GM21737 (cell line): ENCODE results near the gene FSD1L.
A peak's percentile ranks its signal among the peaks of the same experiment; 100 is the strongest.

Experiments
- ATAC-seq: cut with Tn5 transposase; IDR thresholded peaks from one replicate; pipeline ENCODE4 v1.9.1; 2021; ENCODE audit warnings: mild to moderate bottlenecking, moderate library complexity; ENCODE audit not compliant: unreplicated experiment

Gene FSD1L

DNA sequence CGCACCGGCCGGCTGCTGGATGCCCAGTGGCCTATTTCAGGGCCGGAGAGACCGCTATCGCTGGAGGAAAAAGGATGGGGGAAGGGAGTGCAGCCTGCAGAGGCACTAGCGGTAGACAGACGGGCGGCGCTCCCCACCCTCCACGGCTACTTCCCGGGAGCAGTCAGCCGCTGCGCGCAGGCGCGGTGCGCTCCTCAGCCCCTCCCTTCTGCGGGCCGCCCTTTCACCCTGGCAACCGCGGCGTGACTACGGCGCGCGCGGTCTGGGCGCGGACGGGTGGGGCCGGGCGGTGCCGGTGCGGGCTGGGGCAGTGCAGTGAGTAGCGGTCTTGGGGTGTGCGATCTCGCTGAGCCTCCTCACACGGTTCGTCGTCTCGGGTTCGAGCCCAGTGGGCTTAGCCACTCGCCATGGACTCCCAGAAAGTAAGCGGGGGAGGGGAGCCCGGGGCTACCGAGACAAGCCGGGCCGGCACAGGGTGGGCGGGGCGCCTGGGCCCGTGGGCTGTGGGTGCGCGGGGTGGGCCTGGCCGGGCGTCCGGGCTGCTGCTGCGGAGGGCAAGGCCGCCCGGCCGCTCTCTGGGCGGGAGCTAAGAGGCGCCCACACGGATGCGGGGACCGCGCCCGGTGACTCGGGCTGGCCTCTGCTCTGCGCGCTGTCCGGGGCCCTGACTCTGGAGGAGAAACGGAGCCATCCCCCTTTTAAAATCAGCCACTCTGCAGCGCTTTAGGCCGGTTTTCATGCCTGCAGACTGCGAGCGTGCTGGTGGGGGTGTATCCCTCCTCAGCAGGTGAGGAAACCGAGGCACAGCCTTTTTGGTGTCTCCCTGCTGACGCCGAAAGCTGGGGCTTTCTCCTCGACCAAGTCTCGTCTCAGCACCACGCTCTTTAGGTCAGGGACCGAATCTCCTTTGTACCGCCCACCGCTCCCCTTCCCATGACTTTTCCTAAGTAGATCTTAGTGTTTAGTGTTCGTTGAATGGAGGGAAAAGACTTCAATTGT is at the start of gene FSD1L:
Gene FSD1L (plus strand): TSS at position 221 of the 999 bp plus-strand sequence. CDS start 187 bp downstream, at position 408.
- ATAC-seq, result peak; percentile 97

DNA sequence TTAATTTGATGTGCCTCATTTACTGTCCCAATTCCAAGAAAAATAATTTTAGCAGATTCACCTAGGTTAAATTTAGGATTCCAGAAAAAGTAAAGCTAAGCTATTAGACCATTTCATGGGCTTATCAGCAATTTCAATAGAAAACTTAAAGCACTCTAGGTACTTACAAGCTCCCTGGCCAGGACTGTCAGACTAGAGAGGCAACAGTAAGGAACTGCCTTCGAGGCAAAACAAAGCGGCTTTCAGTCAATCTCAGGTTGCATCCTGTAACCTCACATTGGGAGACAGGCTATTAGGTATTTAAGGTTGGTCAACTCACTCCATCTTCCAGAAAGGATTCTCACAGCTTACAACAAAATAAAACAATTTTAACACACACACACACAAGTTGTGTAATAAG is 48.7 kb upstream of the FSD1L start:
- no peak for ATAC-seq

DNA sequence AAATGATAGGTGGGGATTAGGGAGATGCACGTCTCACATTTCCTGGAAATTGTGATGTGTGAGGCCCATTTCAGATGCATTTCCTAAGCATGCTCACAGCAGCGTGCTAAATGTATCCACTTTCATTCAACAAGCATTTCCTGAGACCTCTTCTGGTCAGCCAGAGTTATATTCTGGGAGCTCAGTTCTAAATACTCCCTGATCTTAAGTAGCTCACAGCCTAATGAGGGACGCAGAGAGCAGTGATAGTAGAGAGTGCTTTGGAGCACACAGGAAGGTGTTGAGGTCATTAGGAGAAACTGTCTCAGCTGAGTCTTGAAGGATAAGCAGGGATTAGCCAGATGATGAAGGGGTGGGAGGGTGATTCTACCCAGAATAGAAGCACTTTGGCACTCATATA is 46.2 kb upstream of the FSD1L start:
- ATAC-seq, result no peak

DNA sequence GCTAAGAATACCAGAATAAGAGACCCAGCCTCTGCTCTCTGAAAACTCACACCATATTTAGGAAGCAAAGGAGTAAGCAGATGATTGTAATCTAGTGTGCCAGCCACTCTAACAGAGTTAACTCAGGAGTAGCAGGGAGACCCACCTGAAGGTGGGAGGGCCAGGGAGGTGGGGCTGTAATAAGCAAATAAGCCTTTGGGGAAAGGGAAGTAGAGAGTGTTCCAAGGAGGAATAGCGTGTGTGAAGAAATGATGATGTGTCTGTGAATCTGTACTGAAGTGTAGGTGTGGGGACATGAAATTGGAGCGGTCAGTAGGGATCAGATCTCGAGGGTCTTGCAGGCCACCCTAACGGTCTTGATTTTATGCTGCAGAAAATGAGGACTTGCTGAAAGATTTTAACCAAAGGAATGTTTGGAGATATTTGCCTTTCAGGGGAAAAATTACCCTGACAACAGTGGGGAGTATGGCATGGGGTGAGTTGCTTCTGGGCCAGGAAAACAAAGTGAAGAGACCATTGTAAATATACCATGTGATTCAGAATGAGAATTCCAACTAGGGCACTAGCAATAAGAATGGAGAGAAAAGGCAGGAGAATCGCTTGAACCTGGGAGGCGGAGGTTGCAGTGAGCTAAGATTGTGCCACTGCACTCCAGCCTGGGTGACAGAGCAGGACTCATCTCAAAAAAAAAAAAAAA is 44.1 kb upstream of the FSD1L start:
- ATAC-seq, result no peak

DNA sequence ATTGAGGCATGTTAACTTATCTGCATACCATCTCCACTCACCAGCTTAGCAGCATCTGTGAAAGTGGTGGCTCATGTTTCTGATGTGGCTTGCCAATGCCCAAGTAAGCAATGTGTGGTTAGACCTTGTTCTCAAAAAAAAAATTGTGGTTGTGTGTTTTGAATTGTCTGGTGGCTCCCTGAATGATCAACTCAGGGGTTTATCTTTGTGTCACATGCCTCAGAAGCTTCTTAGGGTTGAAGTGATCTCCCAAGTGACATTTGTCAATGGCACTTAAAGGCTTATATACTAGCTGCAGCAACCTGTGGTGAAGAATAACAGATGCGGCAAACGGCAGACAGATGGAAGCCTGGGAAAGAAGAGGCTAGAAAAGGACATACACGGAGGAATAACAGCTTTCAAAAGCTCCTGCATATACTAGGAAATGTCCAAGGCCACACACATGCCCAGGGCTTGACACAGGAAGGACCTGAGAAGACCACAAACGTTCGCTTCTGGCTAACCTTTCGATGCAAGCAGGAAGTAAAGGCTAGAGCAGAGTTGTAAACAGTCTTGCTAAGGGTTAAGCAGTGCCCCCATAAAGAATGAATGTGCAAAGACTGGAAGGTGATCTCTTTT is 42.2 kb upstream of the FSD1L start:
- peak; percentile 91 for ATAC-seq

DNA sequence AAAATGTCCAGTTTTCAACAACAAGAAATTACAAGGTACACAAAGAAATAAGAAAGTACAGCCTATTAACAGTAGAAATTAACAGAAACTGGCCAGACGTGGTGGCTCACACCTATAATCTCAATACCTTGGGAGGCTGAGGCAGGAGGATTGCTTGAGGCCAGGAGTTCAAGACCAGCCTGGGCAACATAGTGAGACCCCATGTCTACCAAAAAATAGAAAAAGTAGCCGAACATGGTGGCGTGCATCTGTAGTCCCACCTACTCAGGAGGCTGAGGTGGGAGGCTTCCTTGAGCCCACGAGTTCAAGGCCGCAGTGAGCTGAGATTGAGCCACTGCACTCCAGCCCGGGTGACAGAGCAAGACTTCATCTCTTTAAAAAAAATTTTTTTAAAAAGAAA is 41.5 kb upstream of the FSD1L start:
- ATAC-seq, result no peak

DNA sequence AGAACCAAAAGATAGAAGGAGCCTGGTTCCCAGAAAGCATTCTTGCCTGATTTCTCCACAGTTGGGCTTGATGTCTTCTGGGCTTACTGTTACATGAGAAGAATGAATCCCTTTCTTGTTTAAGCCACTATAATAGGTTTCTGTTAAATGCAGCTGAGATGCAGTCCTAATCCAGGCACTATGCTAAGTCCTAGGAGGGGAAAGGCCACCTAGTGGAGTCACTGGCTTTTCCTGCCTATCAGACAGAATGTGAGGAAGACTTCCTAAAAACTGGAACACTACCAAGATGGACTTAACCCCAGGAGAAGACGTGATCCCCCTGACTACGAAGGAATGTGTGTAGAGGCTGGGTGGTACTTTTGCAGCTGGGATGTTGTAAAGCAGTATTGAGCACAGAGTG is 34.3 kb upstream of the FSD1L start:
- ATAC-seq, result no peak

DNA sequence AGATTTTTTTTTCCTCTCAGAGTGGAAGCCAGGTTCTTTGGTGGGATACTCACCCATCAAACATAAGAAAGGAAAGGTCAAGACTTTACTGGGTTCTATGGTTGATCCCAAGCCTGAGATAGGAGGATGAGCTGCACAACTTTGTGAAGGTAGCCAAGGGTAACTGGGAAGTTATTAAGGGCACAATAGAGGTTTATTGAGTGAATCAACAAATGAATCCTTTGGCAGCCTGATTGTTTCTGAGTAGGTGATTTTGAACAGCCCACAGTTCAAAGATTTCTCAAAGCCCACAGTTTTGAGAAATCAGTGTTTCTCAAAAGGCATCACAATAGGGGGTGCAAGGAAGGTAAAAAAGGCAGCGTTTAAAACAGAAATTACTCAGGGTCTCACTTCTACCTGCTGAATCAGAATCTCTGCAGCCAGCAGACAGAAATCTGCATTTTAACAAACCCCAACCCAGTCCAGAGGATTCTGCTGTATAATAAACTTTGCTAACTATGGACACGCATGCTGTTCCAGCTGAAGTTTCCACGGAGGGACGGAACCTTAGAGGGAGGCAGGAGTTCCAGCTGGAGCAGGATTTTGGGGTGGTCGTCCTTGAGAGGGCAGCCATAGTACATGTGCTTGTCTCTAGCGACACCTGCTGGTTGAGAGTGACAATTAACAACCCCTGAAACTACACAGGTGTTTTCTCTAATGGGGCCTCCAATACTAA is 32.7 kb upstream of the FSD1L start:
- peak; percentile 70 for ATAC-seq

DNA sequence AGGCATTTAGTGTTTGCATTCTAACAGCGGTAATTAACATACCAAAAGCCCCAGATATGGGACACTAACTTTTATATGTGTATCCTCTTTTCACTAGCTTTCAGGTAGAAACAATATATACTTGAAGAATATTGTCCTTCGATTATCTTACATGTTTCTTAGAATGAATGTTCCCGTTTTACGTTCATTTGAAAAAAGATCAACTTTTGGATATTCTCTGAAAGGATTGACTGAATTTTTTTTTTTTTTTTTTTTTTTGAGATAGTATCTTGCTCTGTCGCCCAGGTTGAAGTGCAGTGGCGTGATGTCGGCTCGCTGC is 32.2 kb upstream of the FSD1L start:
- ATAC-seq, result no peak

DNA sequence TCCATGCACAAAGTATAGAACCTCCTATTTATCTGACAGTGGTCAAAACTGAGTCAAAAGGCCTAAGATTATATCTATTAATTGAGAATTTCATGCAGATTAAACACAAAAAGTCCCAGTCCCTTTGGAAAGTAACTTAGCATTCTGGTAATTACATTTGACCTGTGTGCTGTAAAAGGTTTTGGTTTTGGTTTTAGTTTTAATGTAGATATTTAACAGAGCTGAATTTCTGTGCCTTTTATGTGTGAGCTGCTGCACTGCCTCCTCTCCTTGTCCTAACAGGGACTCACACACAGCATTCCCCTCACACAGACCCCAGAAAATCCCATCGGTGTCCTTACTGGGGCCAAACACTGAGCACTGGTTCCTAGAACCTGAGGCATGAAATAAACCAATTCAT is 31.0 kb upstream of the FSD1L start:
- peak; percentile 78 for ATAC-seq

DNA sequence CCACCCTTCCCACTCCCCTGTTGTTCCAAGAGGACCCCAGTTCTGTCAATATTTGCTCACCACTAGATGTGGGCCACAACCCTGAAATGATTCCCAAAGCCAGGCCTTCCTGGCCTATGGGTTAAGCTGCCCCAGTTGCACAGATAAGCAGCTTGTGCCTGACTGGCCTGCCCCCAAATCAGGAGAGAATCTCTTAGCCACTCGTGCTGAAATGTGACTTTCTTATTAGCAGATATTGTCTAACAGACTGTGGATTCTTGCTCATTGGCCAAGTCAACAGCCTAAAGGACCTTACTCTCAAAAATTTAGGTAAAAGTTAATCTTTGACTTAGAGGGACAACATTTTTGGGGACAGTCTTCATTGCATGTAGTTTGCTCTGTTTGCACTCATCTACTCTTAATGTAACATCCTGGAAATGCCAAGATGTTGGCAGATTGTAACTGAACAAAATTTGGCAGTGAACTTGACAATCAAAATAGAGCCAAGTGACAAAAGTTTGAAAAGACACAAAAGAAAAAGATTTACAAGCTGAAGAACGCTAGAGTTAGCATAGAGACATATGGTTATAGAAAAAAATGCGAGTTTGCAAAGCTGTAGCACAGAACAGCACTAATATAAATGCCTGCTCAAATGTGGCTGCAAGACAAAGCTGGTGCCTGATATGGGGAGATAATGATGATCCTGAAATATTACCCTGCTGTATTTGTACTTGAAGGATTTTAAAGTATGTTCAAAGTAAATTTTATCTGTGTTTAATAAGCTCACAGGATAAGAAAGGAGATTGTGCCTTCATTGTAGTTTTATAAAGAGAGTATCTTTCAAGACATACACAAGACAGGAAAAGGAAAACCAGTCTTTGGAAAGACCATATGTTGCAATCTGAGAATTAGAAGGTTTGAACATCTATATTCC is 29.0 kb upstream of the FSD1L start:
- ATAC-seq, result no peak

DNA sequence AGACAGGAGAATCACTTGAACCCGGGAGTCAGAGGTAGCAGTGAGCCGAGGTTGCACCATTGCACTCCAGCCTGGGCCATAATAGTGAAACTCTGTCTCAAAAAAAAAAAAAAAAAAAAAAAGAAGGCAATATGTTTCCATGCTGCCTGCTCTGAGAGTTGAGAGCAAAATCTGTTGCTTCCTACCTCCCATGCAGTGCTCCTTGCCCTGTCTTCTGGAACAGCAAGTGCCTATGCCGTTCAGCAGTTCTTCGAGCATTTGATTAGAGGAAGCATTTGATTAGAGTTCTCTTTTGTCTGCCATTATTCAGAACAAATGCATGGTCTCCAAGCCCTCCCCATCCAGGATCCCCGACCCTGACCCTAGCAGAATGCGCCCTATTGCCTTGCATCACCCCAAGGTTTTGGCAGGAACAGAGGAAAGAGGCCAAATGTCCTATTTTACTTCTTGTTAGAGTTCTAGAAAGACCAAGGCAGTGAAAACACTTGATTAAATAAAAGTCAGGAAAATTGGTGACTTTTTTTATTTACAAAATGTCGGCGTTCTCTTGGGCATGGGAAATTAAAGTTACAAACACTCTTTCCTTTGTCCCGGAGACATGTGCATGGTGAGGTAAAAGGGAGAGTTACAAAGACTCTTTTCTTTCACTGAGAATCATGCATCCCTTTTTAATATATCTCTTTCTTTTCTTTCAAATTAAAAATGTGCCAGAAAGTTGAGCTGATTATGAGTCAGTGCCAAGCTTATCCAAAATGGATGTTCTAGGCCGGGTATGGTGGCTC is 27.8 kb upstream of the FSD1L start:
- no peak for ATAC-seq

DNA sequence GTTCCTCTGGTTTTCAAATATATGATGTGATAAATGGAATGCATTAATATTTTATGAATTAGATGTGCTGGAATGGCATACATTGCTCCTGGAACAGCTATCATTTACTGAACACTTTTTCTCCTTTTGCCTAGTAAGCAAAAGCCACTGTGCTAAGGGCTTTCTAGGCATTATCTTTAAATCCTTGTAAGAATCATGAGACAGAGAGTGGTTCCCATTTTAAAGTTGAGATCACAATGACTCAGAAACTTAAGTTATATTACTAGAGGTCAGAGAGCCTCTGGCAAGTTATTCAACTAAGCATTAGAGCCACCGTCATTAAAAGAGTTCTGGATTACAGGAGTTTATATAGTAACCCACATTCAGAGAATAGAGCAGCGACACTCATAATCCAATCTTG is 26.7 kb upstream of the FSD1L start:
- ATAC-seq, result no peak

DNA sequence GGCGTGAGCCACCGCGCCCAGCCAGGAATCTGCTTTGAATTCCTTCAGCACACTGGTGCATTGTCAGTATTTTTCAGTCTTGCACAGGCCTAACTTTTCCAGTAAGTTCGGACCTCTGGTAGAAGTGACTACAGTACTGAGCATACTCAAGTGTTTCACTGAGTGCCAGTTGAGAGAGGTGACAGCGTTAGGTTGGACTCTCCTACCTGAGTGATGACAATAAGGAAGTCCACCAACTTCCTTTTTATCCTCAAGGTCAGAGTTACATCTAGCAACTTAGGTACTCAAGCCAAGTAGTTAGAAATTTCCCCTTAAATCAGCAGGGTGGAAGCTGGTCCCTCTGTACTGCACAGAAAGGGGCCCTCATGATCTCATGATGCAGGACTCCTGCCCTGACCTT is 26.0 kb upstream of the FSD1L start:
- ATAC-seq, result no peak

DNA sequence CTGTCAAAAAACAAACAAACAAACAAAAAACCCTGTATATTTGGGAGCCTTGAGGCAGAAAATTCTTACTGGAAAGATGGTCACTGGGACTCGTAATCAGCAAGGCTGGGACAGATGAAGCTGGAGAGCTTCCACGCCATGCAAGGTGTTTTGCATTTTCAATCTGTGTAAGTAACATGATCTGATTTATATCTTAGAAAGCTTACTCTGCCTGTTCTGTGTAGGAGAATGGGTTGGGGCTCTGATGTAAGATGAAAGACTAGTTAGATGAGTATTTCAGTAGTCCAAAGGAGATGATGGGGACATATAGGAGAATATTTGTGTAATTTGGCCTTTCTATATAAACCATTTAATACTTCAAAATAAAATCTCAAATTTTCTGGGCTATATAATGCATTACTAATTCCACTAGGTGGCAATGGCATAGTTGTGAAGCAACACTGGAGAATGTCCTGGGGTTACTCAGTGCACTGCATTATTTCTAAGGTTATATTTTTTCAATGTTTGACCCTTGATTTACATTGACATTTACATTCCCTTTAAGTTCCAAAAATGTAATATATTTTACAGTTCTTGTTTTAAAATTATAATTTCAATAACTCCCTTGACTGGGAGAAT is 21.9 kb upstream of the FSD1L start:
- no peak for ATAC-seq

DNA sequence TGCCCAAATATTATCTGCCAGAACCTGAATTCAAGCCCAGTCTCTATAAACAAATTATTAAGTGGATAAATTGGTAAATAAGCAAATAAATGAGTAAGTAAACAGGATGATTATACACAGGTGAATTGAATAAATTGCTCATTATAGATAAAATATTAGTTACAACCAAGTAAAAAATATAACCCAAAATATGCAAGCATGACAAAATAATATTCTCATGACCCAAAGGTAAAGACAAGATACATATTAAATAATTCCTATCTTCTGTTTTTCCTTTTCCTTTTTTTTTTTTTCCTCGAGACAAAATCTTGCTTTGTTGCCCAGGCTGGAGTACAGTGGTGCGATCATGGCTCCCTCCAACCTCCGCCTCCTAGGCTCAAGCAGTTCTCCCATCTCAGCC is 21.2 kb upstream of the FSD1L start:
- ATAC-seq, result no peak

DNA sequence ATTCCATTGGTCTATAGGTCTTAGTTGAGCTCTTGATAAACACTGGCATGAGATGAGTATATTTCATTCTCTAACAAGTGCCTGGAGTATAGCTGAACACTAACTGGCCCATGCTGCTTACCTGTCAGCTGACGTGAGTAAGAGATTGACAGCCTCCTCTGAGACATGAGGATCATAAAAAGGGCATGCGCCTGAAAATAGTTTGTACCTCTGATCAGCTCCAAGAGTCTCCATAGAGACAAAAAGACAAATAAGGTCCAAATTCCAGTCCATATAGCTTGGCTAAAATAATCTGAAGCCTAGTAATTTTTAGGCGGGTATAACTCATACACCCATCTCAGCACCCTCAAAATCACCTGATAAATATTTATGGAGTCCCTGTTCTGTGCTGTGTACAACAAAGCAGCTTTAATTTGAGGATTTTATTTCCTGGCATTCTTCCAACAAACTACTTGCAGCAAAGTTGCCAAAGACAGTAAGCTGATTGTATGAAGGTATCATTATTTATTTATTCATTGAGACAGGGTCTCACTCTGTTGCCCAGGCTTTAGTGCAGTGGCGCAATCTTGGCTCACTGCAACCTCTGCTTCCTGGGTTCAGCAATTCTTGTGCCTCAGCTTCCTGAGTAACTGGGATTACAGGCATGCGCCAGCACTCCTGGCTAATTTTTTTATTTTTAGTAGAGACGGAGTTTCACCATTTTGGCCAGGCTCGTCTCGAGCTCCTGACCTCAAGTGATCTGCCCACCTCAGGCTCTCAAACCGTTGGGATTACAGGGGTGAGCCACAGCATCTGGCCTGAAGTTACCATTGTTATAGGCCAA is 16.2 kb upstream of the FSD1L start:
- ATAC-seq, result no peak

DNA sequence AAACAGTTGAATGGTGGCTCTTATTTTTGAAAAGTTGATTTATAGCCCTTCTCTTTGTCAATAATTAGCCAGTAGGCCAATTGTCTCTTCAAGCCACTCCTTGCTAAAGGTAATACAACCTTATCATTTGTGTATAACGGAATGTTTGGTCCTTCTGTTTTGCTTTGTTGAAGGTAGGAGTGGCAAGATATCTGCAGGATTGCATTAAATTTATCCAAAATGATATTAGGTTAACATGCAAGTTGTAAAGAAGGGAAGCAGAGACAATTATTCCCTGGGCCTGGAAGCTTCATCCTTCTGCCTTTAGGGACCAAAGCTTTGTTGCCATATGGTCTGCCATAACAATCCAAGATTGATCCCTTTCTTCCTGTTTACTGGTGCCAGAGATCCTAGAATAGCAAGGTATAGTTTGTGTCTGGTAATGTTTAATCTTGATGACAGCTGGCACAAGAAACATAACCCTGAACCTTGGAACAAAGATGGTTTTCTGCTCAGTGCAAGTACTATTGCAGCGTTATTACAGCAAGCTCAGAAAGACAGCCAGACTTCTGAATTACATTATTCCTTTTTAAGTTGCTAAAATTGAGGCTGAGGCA is 15.5 kb upstream of the FSD1L start:
- ATAC-seq, result no peak
